ENCODE measurements around the gene THUMPD3.

DNA sequence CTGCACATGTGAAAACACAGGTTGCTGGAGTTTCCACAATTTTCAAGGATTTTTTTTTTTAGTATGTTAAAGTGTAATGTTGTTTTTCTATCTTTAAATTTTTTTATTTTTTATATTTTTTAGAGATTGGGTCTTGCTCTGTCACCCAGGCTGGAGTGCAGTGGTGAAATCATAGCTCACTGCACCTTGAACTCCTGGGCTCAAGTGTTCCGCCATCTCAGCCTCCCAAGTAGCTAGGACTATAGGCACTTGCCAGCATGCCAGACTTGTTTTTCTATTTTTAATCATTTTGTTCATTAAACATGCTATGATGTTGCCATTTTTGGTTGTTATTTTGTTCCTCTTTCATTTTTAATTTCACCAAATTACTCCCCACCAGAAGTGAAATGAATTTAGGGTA lies 16.7 kb upstream of the THUMPD3 start:
- TF ChIP-seq, protein P1, sequence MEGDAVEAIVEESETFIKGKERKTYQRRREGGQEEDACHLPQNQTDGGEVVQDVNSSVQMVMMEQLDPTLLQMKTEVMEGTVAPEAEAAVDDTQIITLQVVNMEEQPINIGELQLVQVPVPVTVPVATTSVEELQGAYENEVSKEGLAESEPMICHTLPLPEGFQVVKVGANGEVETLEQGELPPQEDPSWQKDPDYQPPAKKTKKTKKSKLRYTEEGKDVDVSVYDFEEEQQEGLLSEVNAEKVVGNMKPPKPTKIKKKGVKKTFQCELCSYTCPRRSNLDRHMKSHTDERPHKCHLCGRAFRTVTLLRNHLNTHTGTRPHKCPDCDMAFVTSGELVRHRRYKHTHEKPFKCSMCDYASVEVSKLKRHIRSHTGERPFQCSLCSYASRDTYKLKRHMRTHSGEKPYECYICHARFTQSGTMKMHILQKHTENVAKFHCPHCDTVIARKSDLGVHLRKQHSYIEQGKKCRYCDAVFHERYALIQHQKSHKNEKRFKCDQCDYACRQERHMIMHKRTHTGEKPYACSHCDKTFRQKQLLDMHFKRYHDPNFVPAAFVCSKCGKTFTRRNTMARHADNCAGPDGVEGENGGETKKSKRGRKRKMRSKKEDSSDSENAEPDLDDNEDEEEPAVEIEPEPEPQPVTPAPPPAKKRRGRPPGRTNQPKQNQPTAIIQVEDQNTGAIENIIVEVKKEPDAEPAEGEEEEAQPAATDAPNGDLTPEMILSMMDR (IDR thresholded peaks at IDR 0.05): no peak
- no peak for TF ChIP-seq POLR2AphosphoS5 (IDR thresholded peaks at IDR 0.05)

Data from breast epithelium (tissue), 3 donors.